NCI-H510A treated with DMSO at 0.1 percent for 48 hours (cell line): ENCODE data around the gene PTGFRN.

Experiments used
- DNase-seq: peaks from one replicate; lab custom pipeline; 2025; lab: John Stamatoyannopoulos, UW

PTGFRN gene

GRCh38 chr1:116944613-116945012, 34.9 kb downstream of the PTGFRN start:
- no peak for DNase-seq

GRCh38 chr1:116945421-116945820, 35.7 kb downstream of the PTGFRN start:
- no peak for DNase-seq

- no peak for DNase-seq
Observed at GRCh38 chr1:116945996-116946395, 36.3 kb downstream of the PTGFRN start.

GRCh38 chr1:116947092-116947860, 37.6 kb downstream of the PTGFRN start:
- no peak for DNase-seq

- no peak for DNase-seq
Observed at GRCh38 chr1:116948046-116948445, 38.3 kb downstream of the PTGFRN start.

GRCh38 chr1:116948642-116949041, 38.9 kb downstream of the PTGFRN start:
- DNase-seq: no peak

- DNase-seq: no peak
Observed at GRCh38 chr1:116949213-116949985, 39.7 kb downstream of the PTGFRN start.

GRCh38 chr1:116950517-116951199, 40.9 kb downstream of the PTGFRN start:
- no peak for DNase-seq

GRCh38 chr1:116951200-116951935, 41.7 kb downstream of the PTGFRN start:
- DNase-seq: no peak

GRCh38 chr1:116952738-116953275, 43.1 kb downstream of the PTGFRN start:
- no peak for DNase-seq

GRCh38 chr1:116954440-116954839, 44.7 kb downstream of the PTGFRN start:
- no peak for DNase-seq

- DNase-seq: peak; percentile 94
Observed at GRCh38 chr1:116956378-116956777, 46.7 kb downstream of the PTGFRN start.

GRCh38 chr1:116957646-116958045, 47.9 kb downstream of the PTGFRN start:
- no peak for DNase-seq

GRCh38 chr1:116958110-116958509, 48.4 kb downstream of the PTGFRN start:
- DNase-seq: no peak

GRCh38 chr1:116958977-116959376, 49.3 kb downstream of the PTGFRN start:
- no peak for DNase-seq

- no peak for DNase-seq
Observed at GRCh38 chr1:116961606-116962005, 51.9 kb downstream of the PTGFRN start.

GRCh38 chr1:116962987-116963639, 53.4 kb downstream of the PTGFRN start:
- DNase-seq: no peak

GRCh38 chr1:116966791-116967190, 57.1 kb downstream of the PTGFRN start:
- no peak for DNase-seq

- DNase-seq: no peak
Observed at GRCh38 chr1:116968724-116969123, 59.0 kb downstream of the PTGFRN start.

- no peak for DNase-seq
Observed at GRCh38 chr1:116971258-116971860, 61.6 kb downstream of the PTGFRN start.
